Measurements from ENCODE around the gene ARHGAP23. TPM values are rescaled to one million over a fixed set of nuclear protein-coding genes. Genes with fewer than 3 reads are reported as not detected.

ARHGAP23 gene
- total and polyA plus RNA-seq, 10 of the 15 experiments (the other 5 are each of a cell fraction or from before 2014, with no cell fraction given), result 0.23 to 5.8 (median 2.1) TPM

DNA sequence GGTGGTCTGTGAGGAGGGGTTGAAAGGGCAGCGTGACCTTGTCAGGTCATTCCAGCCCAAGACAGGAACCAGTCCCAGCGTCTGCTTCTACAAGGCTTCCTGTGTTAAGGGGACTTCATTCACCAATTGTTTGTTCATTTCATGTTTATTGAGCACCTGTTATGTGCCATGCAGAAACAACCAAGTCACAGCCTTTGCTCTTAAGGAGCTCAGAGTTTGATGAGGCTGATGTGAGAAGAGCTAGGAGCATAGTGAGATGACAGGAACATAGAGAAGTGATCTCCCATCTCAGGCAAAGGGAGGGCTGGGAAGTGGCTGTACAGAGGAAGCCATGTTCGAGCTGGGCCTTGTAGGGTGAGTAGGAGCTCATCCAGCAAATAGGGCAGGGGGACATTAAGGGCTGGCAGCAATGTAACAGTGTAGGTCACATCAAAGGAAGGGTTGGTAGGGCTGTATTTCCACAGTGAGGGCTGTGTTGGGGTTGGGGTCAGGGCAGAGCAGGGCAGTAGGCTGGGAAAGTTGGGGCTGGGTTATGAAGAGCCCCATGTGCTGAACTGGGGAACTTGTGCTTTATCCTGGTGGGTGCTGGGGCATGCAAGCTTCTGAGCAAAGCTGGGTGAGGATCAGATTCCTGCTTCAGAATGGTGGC, 79.8 kb downstream of the ARHGAP23 start:
- no peak overlapping the region for H3K4me3 ChIP-seq
- peaks cover 3% of the 10 kb centered on the region; the same call in 1 of the 2 replicates for H3K4me1 ChIP-seq (ENCODE audit: control insufficient read depth, insufficient read depth, low read length)
- in situ Hi-C loops (cut with MboI), result no loop called here
- POLR2A ChIA-PET, result no interaction called here
- no peak overlapping the region for H3K4me2 ChIP-seq (ENCODE audit: control insufficient read depth, insufficient read depth)
- H3K79me2 ChIP-seq (ENCODE audit: control insufficient read depth, insufficient read depth, low read length), result no peaks in the 10 kb centered on the region
- intact Hi-C loops (cut with micrococcal nuclease; ENCODE audit: unreplicated experiment), result loop anchor here (5.0 kb wide), 1 partner anchor 159 kb away; no protein-coding TSS in a partner anchor
- RAD21 ChIA-PET (ENCODE audit: unreplicated experiment), result no interaction called here
- no TSS peak for BruUV-seq (replicated peaks)
- CTCF ChIA-PET, result interaction anchor here (1.0 to 2.0 kb wide), 3 partner anchors 77 to 230 kb away, joined by 3 to 5 read pairs (median 5); no protein-coding TSS in a partner anchor
- H3K27me3 ChIP-seq (replicated peaks in 1 of 2; ENCODE audit: control insufficient read depth in 2 of 2, insufficient read depth in 2 of 2, low read length in 1 of 2), result peaks cover 4 to 10% of the 10 kb centered on the region in 2 experiments; a peak in 3 of 4 replicates
- H2AFZ ChIP-seq (ENCODE audit: control insufficient read depth, low read depth, low read length), result no peak overlapping the region
- H4K20me1 ChIP-seq (ENCODE audit: control insufficient read depth, insufficient read depth), result no peaks in the 10 kb centered on the region
- ATAC-seq, result no peak
- H3K36me3 ChIP-seq (ENCODE audit: control insufficient read depth in 2 of 2, insufficient read depth in 2 of 2, low read length in 1 of 2), result no peaks in the 10 kb centered on the region
- no peak for DNase-seq (ENCODE audit: low read depth, low spot score)
- SMC1A ChIA-PET (ENCODE audit: uncharacterized antibody, unreplicated experiment), result no interaction called here
- no peak for FAIRE-seq
- 29% methylated on average over 3 of the region's 3 CpGs for WGBS (ENCODE audit: insufficient coverage, insufficient replicate concordance, low lambda C conversion rate, missing lambda C conversion rate)
- H3K9ac ChIP-seq (ENCODE audit: control insufficient read depth, insufficient read depth, low read length), result no peak overlapping the region
- no peaks in the 10 kb centered on the region for H3K9me3 ChIP-seq (replicated peaks; ENCODE audit: control insufficient read depth, insufficient read depth, low read length)
- H3K27ac ChIP-seq (ENCODE audit: control insufficient read depth, insufficient read depth), result no peak overlapping the region
- TF ChIP-seq MTA3 (IDR thresholded peaks at IDR 0.05; ENCODE audit: borderline replicate concordance, low read length), result no peak
- TF ChIP-seq, protein P1, sequence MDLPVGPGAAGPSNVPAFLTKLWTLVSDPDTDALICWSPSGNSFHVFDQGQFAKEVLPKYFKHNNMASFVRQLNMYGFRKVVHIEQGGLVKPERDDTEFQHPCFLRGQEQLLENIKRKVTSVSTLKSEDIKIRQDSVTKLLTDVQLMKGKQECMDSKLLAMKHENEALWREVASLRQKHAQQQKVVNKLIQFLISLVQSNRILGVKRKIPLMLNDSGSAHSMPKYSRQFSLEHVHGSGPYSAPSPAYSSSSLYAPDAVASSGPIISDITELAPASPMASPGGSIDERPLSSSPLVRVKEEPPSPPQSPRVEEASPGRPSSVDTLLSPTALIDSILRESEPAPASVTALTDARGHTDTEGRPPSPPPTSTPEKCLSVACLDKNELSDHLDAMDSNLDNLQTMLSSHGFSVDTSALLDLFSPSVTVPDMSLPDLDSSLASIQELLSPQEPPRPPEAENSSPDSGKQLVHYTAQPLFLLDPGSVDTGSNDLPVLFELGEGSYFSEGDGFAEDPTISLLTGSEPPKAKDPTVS (IDR thresholded peaks at IDR 0.05; ENCODE audit: low read depth, low read length), result no peak
- TF ChIP-seq CBX5 (IDR thresholded peaks at IDR 0.05; ENCODE audit: low read depth), result no peak
- TF ChIP-seq NR2C2 (IDR thresholded peaks at IDR 0.05; ENCODE audit: borderline replicate concordance, control insufficient read depth, insufficient read length, low read depth), result no peak
- no peak for TF ChIP-seq FOS (IDR thresholded peaks at IDR 0.05; ENCODE audit: borderline replicate concordance, extremely low read depth, insufficient read length)
- no peak for TF ChIP-seq SUPT20H (IDR thresholded peaks at IDR 0.05; ENCODE audit: borderline replicate concordance, control insufficient read depth, low read depth, low read length)
- TF ChIP-seq STAT3 (IDR thresholded peaks at IDR 0.05; ENCODE audit: low read depth, low read length), result no peak
- no peak for TF ChIP-seq HDAC2 (IDR thresholded peaks at IDR 0.05)
- no peak for TF ChIP-seq SREBF2 (IDR thresholded peaks at IDR 0.05; ENCODE audit: low read length)
- no peak for TF ChIP-seq DPF2 (IDR thresholded peaks at IDR 0.05)
- TF ChIP-seq, protein P2, sequence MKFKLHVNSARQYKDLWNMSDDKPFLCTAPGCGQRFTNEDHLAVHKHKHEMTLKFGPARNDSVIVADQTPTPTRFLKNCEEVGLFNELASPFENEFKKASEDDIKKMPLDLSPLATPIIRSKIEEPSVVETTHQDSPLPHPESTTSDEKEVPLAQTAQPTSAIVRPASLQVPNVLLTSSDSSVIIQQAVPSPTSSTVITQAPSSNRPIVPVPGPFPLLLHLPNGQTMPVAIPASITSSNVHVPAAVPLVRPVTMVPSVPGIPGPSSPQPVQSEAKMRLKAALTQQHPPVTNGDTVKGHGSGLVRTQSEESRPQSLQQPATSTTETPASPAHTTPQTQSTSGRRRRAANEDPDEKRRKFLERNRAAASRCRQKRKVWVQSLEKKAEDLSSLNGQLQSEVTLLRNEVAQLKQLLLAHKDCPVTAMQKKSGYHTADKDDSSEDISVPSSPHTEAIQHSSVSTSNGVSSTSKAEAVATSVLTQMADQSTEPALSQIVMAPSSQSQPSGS (IDR thresholded peaks at IDR 0.05; ENCODE audit: low read length), result no peak
- TF ChIP-seq BCL11A (IDR thresholded peaks at IDR 0.05; ENCODE audit: low read depth, low read length), result no peak
- TF ChIP-seq TCF12 (IDR thresholded peaks at IDR 0.05; ENCODE audit: low read depth, low read length), result no peak
- TF ChIP-seq, protein P3, sequence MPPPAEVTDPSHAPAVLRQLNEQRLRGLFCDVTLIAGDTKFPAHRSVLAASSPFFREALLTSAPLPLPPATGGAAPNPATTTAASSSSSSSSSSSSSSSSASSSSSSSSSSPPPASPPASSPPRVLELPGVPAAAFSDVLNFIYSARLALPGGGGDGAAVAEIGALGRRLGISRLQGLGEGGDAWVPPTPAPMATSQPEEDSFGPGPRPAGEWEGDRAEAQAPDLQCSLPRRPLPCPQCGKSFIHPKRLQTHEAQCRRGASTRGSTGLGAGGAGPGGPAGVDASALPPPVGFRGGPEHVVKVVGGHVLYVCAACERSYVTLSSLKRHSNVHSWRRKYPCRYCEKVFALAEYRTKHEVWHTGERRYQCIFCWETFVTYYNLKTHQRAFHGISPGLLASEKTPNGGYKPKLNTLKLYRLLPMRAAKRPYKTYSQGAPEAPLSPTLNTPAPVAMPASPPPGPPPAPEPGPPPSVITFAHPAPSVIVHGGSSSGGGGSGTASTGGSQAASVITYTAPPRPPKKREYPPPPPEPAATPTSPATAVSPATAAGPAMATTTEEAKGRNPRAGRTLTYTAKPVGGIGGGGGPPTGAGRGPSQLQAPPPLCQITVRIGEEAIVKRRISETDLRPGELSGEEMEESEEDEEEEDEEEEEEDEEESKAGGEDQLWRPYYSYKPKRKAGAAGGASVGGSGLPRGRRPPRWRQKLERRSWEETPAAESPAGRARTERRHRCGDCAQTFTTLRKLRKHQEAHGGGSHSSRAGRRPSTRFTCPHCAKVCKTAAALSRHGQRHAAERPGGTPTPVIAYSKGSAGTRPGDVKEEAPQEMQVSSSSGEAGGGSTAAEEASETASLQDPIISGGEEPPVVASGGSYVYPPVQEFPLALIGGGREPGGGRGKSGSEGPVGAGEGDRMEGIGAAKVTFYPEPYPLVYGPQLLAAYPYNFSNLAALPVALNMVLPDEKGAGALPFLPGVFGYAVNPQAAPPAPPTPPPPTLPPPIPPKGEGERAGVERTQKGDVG (CRISPR knock-in tag; IDR thresholded peaks at IDR 0.05), result no peak
- TF ChIP-seq, protein P4, sequence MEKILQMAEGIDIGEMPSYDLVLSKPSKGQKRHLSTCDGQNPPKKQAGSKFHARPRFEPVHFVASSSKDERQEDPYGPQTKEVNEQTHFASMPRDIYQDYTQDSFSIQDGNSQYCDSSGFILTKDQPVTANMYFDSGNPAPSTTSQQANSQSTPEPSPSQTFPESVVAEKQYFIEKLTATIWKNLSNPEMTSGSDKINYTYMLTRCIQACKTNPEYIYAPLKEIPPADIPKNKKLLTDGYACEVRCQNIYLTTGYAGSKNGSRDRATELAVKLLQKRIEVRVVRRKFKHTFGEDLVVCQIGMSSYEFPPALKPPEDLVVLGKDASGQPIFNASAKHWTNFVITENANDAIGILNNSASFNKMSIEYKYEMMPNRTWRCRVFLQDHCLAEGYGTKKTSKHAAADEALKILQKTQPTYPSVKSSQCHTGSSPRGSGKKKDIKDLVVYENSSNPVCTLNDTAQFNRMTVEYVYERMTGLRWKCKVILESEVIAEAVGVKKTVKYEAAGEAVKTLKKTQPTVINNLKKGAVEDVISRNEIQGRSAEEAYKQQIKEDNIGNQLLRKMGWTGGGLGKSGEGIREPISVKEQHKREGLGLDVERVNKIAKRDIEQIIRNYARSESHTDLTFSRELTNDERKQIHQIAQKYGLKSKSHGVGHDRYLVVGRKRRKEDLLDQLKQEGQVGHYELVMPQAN (conservative IDR thresholded peaks at IDR 0.05), result no peak
- no peak for TF ChIP-seq MYB (IDR thresholded peaks at IDR 0.05; ENCODE audit: borderline replicate concordance, low read depth, low read length)
- TF ChIP-seq YY1 (IDR thresholded peaks at IDR 0.05; ENCODE audit: low read depth, low read length), result no peak
- TF ChIP-seq RUNX3 (IDR thresholded peaks at IDR 0.05; ENCODE audit: low read length), result no peak
